GM18907 (cell line): ENCODE measurements around the gene TUBD1.
A peak's percentile ranks its signal among the peaks of the same experiment; 100 is the strongest.

Experiments used
- ATAC-seq: cut with Tn5 transposase; IDR thresholded peaks from one replicate; pipeline ENCODE4 v1.9.1; 2021; ENCODE audit warnings: mild to moderate bottlenecking, moderate library complexity; ENCODE audit not compliant: unreplicated experiment

TUBD1 gene

GRCh38 chr17:59827721-59828477 lies 64.8 kb downstream of the TUBD1 start:
- ATAC-seq = peak; percentile 32

GRCh38 chr17:59826706-59827453 lies 65.9 kb downstream of the TUBD1 start:
- no peak for ATAC-seq

GRCh38 chr17:59825533-59826322 lies 67.0 kb downstream of the TUBD1 start:
- no peak for ATAC-seq

- ATAC-seq = no peak
Measured at GRCh38 chr17:59815965-59816364, 76.8 kb downstream of the TUBD1 start.

- ATAC-seq = no peak
Measured at GRCh38 chr17:59814685-59815084, 78.1 kb downstream of the TUBD1 start.

- ATAC-seq = no peak
Measured at GRCh38 chr17:59814276-59814675, 78.5 kb downstream of the TUBD1 start.

GRCh38 chr17:59812139-59812538 lies 80.6 kb downstream of the TUBD1 start:
- no peak for ATAC-seq

GRCh38 chr17:59811209-59811608 lies 81.5 kb downstream of the TUBD1 start:
- no peak for ATAC-seq

- no peak for ATAC-seq
Measured at GRCh38 chr17:59810894-59811153, 81.9 kb downstream of the TUBD1 start.
